GM12878 (cell line): ENCODE data around the gene HOXB1. TPM values are rescaled to one million over a fixed set of nuclear protein-coding genes. Genes with fewer than 3 reads are reported as not detected.

Experiments used
- ATAC-seq: fragments of 200-7000 bp; cut with Tn5 transposase; 3 replicates; pipeline ENCODE4 v1.9.1; 2020; ENCODE audit warnings: mild to moderate bottlenecking, moderate library complexity
- BruUV-seq: library from RNA; stranded (reverse); fragments of 400-500 nt; replicated peaks from 2 replicates; lab custom pipeline; 2021; lab: Mats Ljungman, UMichigan
- CTCF ChIA-PET: fragments of 300-600 bp; sonication (Branson Sonifier 250); formaldehyde crosslinking; extraction: SDS; loops from one replicate; lab custom pipeline; 2021; ENCODE audit warnings: inconsistent platforms; lab: Yijun Ruan, JAX
- POLR2A ChIA-PET: fragments of 350-600 bp; formaldehyde crosslinking; extraction: SDS; loops from one replicate; lab custom pipeline; 2021; ENCODE audit warnings: inconsistent platforms; lab: Charles Lee
- RAD21 ChIA-PET: fragments of 300-600 bp; sonication (Branson Sonifier 250); formaldehyde crosslinking; loops from one replicate; lab custom pipeline; 2023; ENCODE audit warnings: antibody characterized with exemption; ENCODE audit not compliant: unreplicated experiment; lab: Charles Lee
- SMC1A ChIA-PET: fragments of 300-600 bp; sonication (Branson Sonifier 250); formaldehyde crosslinking; loops from one replicate; lab custom pipeline; 2023; ENCODE audit not compliant: unreplicated experiment, uncharacterized antibody; lab: Charles Lee
- DNase-seq: peaks from one replicate; pipeline ENCODE4 v3.0.0-alpha.2; 2011; ENCODE audit warnings: low read depth, low spot score
- FAIRE-seq: peaks from 3 replicates; lab custom pipeline; 2011; peaks lifted over from hg19 to GRCh38; lab: Jason Lieb, UNC
- H2AFZ ChIP-seq: 2 replicates; pipeline ENCODE4 v1.6.0; 2011; ENCODE audit warnings: low read depth, low read length, control low read depth; ENCODE audit not compliant: control insufficient read depth
- H3K27ac ChIP-seq: 2 replicates; pipeline ENCODE4 v1.5.1; 2011; ENCODE audit warnings: control low read depth; ENCODE audit not compliant: control insufficient read depth, insufficient read depth
- H3K27me3 ChIP-seq, 2 experiments: replicated peaks in 1 of 2; 2 replicates each; pipeline versions ENCODE4 v1.6.0 to v1.6.1; 2011; ENCODE audit warnings: low read length in 1 of 2; ENCODE audit not compliant: control insufficient read depth in 2 of 2, insufficient read depth in 2 of 2
- H3K36me3 ChIP-seq, 2 experiments: 2 replicates each; pipeline ENCODE4 v1.5.1; 2011; ENCODE audit warnings: low read length in 1 of 2; ENCODE audit not compliant: control insufficient read depth in 2 of 2, insufficient read depth in 2 of 2
- H3K4me1 ChIP-seq: 2 replicates; pipeline ENCODE4 v1.6.1; 2011; ENCODE audit warnings: mild to moderate bottlenecking, low read length, moderate library complexity, mixed read lengths; ENCODE audit not compliant: control insufficient read depth, insufficient read depth
- H3K4me2 ChIP-seq: 2 replicates; pipeline ENCODE4 v1.6.0; 2011; ENCODE audit warnings: control low read depth; ENCODE audit not compliant: control insufficient read depth, insufficient read depth
- H3K4me3 ChIP-seq: fragments of 200-600 bp; sonication (generic); 2 replicates; pipeline ENCODE4 v1.5.1; 2016
- H3K79me2 ChIP-seq: 2 replicates; pipeline ENCODE4 v1.6.0; 2011; ENCODE audit warnings: low read length; ENCODE audit not compliant: control insufficient read depth, insufficient read depth
- H3K9ac ChIP-seq: 2 replicates; pipeline ENCODE4 v1.8.0; 2011; ENCODE audit warnings: low read length, control low read depth, mixed read lengths; ENCODE audit not compliant: control insufficient read depth, insufficient read depth
- H3K9me3 ChIP-seq: replicated peaks from 3 replicates; pipeline ENCODE4 v1.5.1; 2011; ENCODE audit warnings: mild to moderate bottlenecking, low read length; ENCODE audit not compliant: control insufficient read depth, insufficient read depth
- H4K20me1 ChIP-seq: 2 replicates; pipeline ENCODE4 v1.6.0; 2011; ENCODE audit not compliant: control insufficient read depth, insufficient read depth
- DPF2 ChIP-seq: fragments of 450-650 bp; IDR thresholded peaks from 2 replicates; pipeline ENCODE4 v1.6.1; 2017; ENCODE audit warnings: mild to moderate bottlenecking
- GABPA ChIP-seq: IDR thresholded peaks from 2 replicates; pipeline ENCODE4 v1.6.1; 2014; ENCODE audit warnings: antibody characterized with exemption, low read depth, mild to moderate bottlenecking, inconsistent platforms
- MTA2 ChIP-seq: fragments of 450-650 bp; IDR thresholded peaks from 2 replicates; pipeline ENCODE4 v1.6.1; 2016; ENCODE audit warnings: low read depth, mild to moderate bottlenecking, moderate library complexity
- NR2C2 ChIP-seq: IDR thresholded peaks from 2 replicates; pipeline ENCODE4 v1.6.1; 2011; ENCODE audit warnings: borderline replicate concordance, low read depth; ENCODE audit not compliant: control insufficient read depth, insufficient read length
- PML ChIP-seq: IDR thresholded peaks from 2 replicates; pipeline ENCODE4 v1.6.1; 2012; ENCODE audit warnings: low read length, inconsistent platforms
- SMAD5 ChIP-seq: IDR thresholded peaks from 2 replicates; pipeline ENCODE4 v1.6.1; 2016; ENCODE audit warnings: antibody characterized with exemption, low read depth
- STAT3 ChIP-seq: IDR thresholded peaks from 2 replicates; pipeline ENCODE4 v1.6.1; 2011; ENCODE audit warnings: low read depth, low read length, improper control_type of control experiment
- TAF1 ChIP-seq: IDR thresholded peaks from 2 replicates; pipeline ENCODE4 v1.6.1; 2011; ENCODE audit warnings: mild to moderate bottlenecking, low read depth, low read length, borderline replicate concordance
- YBX1 ChIP-seq: fragments of 450-650 bp; IDR thresholded peaks from 2 replicates; pipeline ENCODE4 v1.6.1; 2016; ENCODE audit warnings: antibody characterized with exemption
- ZNF384 ChIP-seq: IDR thresholded peaks from 2 replicates; pipeline ENCODE4 v1.6.1; 2012; ENCODE audit warnings: low read depth, mild to moderate bottlenecking, low read length, improper control_type of control experiment, borderline replicate concordance
- WGBS: methylation state at CpG from one replicate; pipeline ENCODE4 v1.1.6; 2016; ENCODE audit warnings: low lambda C conversion rate; ENCODE audit not compliant: insufficient replicate concordance, insufficient coverage; ENCODE audit errors: missing lambda C conversion rate; 5-methylcytosine and 5-hydroxymethylcytosine counted together
- in situ Hi-C: fragments of 300-500 bp; cut with MboI; formaldehyde crosslinking; loops from 9 replicates; pipeline ENCODE4 v1.14.3; 2018; ENCODE audit warnings: mixed read lengths
- intact Hi-C: fragments of 100-400 bp; cut with micrococcal nuclease; formaldehyde crosslinking; loops from one replicate; pipeline ENCODE4 v1.14.2; 2022; ENCODE audit not compliant: unreplicated experiment
- polyA plus RNA-seq, 11 experiments: library from polyadenylated mRNA; depleted of rRNA in 4 of 11; unstranded in 6 of 11; stranded (reverse) in 5 of 11; fragments of >200 nt; fragmentation: Nextera tagmentation in 4 of 11; fragmentation: Illumina TruSeq in 1 of 11; extraction: Ambion mirVana in 4 of 11; extraction: Trizol in 1 of 11; gene quantifications; 1 replicate in 1 of 11; 2 replicates in 10 of 11; pipeline versions ENCODE4 v1.2.1 to v1.2.3, GENCODE V29; 2011 to 2016; ENCODE audit warnings: inconsistent platforms in 2 of 11, missing spikeins in 2 of 11, low read depth in 1 of 11
- total RNA-seq, 4 experiments: library from RNA; depleted of rRNA in 3 of 4; stranded (reverse); fragments of >200 nt in 3 of 4; fragmentation: Illumina TruSeq in 1 of 4; extraction: Trizol in 1 of 4; gene quantifications; 2 replicates each; pipeline versions ENCODE4 v1.2.1 to v1.2.3, GENCODE V29; 2013 to 2021
- TF ChIP-seq, protein P1 (sequence below): fragments of 450-650 bp; IDR thresholded peaks from 2 replicates; pipeline ENCODE4 v1.6.1; 2017; ENCODE audit warnings: borderline replicate concordance
- TF ChIP-seq, protein P2 (sequence below): IDR thresholded peaks from 2 replicates; pipeline ENCODE4 v1.6.1; 2011; ENCODE audit warnings: low read depth, mild to moderate bottlenecking, low read length, moderate library complexity, borderline replicate concordance; ENCODE audit errors: extremely low read depth
- TF ChIP-seq, protein P3 (sequence below): fragments of 450-650 bp; IDR thresholded peaks from 2 replicates; pipeline ENCODE4 v1.6.1; 2017; ENCODE audit warnings: mild to moderate bottlenecking, moderate library complexity

Gene HOXB1
- total and polyA plus RNA-seq, 10 of the 15 experiments (the other 5 are each of a cell fraction or from before 2014, with no cell fraction given): not detected

DNA sequence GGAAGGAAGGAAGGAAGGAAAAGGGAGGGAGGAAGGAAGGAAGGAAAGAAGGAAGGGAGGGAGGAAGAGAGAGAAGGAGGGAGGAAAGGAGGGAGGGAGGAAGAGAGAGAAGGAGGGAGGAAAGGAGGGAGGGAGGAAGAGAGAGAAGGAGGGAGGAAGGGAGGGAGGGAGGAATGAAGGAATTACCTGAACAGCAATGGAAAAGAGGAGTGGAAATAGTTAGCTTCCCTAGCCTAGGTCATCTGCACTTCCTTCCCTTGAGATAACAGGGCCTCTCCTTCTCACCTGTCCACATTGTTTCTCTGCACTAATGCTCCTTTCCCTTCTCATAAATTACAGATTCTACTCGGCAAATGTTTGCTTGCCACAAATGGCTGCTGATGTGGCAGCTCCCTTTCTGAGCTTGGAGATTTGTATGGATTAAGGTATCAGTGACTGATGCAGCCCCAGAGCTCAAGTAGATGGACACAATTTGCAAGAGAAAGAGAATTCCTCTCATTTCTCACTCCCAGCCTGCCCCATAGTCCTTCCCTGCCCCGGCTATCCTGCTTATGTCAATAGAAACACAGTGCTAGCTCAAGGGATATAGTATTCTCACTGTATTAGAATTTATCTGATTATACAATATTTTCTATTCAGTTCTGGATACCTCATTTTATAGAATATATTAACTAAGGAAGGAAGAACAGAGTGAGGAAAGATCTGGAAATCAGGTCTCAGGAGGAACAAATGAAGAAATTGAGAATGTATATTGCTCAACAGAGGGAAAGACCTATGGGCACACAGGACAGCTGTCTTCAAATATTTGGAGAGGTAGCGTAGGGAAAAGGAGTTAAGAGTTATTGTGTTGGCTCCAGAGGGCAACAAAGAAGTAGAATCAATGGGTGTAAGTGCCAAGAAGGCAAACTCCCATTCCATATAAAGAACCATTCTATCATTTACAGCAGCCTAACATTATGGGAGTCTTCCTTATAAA, 14.6 kb downstream of the HOXB1 start:
- in situ Hi-C loops: no loop called here
- RAD21 ChIA-PET: interaction anchor here (0.7 to 1.4 kb wide), 4 partner anchors 9 to 85 kb away, joined by 3 to 4 read pairs (median 4); no protein-coding TSS in a partner anchor
- H3K9ac ChIP-seq: no peak overlapping the region
- no peaks in the 10 kb centered on the region for H3K9me3 ChIP-seq
- no peak overlapping the region for H2AFZ ChIP-seq
- no peaks in the 10 kb centered on the region for H3K27me3 ChIP-seq
- SMC1A ChIA-PET: interaction anchor here (0.7 to 4.9 kb wide), 8 partner anchors 9 to 208 kb away, joined by 3 to 31 read pairs (median 4); no protein-coding TSS in a partner anchor
- H3K4me3 ChIP-seq: no peak overlapping the region
- POLR2A ChIA-PET: interaction anchor here (0.5 to 1.5 kb wide), 6 partner anchors 12 to 443 kb away, joined by 3 to 10 read pairs (median 6); partner anchors contain the start of gene SNX11
- BruUV-seq: no TSS peak
- ATAC-seq (no peak), DNase-seq (no peak), FAIRE-seq (no peak)
- intact Hi-C loops: no loop called here
- H4K20me1 ChIP-seq: no peaks in the 10 kb centered on the region
- H3K4me2 ChIP-seq: no peak overlapping the region
- H3K79me2 ChIP-seq: no peaks in the 10 kb centered on the region
- CTCF ChIA-PET: interaction anchor here (0.6 to 1.4 kb wide), 8 partner anchors 10 to 482 kb away, joined by 3 to 5 read pairs (median 3); no protein-coding TSS in a partner anchor
- H3K36me3 ChIP-seq: no peaks in the 10 kb centered on the region
- no peak overlapping the region for H3K27ac ChIP-seq
- peaks cover 52% of the 10 kb centered on the region for H3K4me1 ChIP-seq
- 74% methylated on average over 3 of the region's 3 CpGs for WGBS
- TF ChIP-seq STAT3 (no peak), YBX1 (no peak), NR2C2 (no peak), ZNF384 (no peak), SMAD5 (no peak), TAF1 (no peak), GABPA (no peak), PML (no peak), MTA2 (no peak), DPF2 (no peak)
- TF ChIP-seq, protein P1, sequence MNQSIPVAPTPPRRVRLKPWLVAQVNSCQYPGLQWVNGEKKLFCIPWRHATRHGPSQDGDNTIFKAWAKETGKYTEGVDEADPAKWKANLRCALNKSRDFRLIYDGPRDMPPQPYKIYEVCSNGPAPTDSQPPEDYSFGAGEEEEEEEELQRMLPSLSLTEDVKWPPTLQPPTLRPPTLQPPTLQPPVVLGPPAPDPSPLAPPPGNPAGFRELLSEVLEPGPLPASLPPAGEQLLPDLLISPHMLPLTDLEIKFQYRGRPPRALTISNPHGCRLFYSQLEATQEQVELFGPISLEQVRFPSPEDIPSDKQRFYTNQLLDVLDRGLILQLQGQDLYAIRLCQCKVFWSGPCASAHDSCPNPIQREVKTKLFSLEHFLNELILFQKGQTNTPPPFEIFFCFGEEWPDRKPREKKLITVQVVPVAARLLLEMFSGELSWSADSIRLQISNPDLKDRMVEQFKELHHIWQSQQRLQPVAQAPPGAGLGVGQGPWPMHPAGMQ: no peak
- TF ChIP-seq, protein P2, sequence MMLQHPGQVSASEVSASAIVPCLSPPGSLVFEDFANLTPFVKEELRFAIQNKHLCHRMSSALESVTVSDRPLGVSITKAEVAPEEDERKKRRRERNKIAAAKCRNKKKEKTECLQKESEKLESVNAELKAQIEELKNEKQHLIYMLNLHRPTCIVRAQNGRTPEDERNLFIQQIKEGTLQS: no peak
- TF ChIP-seq, protein P3, sequence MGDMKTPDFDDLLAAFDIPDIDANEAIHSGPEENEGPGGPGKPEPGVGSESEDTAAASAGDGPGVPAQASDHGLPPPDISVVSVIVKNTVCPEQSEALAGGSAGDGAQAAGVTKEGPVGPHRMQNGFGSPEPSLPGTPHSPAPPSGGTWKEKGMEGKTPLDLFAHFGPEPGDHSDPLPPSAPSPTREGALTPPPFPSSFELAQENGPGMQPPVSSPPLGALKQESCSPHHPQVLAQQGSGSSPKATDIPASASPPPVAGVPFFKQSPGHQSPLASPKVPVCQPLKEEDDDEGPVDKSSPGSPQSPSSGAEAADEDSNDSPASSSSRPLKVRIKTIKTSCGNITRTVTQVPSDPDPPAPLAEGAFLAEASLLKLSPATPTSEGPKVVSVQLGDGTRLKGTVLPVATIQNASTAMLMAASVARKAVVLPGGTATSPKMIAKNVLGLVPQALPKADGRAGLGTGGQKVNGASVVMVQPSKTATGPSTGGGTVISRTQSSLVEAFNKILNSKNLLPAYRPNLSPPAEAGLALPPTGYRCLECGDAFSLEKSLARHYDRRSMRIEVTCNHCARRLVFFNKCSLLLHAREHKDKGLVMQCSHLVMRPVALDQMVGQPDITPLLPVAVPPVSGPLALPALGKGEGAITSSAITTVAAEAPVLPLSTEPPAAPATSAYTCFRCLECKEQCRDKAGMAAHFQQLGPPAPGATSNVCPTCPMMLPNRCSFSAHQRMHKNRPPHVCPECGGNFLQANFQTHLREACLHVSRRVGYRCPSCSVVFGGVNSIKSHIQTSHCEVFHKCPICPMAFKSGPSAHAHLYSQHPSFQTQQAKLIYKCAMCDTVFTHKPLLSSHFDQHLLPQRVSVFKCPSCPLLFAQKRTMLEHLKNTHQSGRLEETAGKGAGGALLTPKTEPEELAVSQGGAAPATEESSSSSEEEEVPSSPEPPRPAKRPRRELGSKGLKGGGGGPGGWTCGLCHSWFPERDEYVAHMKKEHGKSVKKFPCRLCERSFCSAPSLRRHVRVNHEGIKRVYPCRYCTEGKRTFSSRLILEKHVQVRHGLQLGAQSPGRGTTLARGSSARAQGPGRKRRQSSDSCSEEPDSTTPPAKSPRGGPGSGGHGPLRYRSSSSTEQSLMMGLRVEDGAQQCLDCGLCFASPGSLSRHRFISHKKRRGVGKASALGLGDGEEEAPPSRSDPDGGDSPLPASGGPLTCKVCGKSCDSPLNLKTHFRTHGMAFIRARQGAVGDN: no peak
